ENCODE data around the gene CD244.
A peak's percentile ranks its signal among the peaks of the same experiment; 100 is the strongest.
"Not testable (repeated sequence)": the region's sequence is repeated elsewhere in the genome, so short reads cannot be mapped to it uniquely, and the experiment has no call there.

Gene CD244

GRCh38 chr1:160879056-160879455, 16.4 kb upstream of the CD244 start:
- no peak overlapping the region for H3K4me3 ChIP-seq (replicated peaks in 1 of 2; ENCODE audit: low read depth in 2 of 2, low read length in 2 of 2)
- TF ChIP-seq CTCF (IDR thresholded peaks at IDR 0.05; ENCODE audit: low read depth, low read length) = no peak
- DNase-seq (ENCODE audit: low read depth in 2 of 2) = no peak

GRCh38 chr1:160877221-160877620, 14.5 kb upstream of the CD244 start:
- TF ChIP-seq CTCF (IDR thresholded peaks at IDR 0.05; ENCODE audit: low read depth, low read length) = no peak
- DNase-seq (ENCODE audit: low read depth in 2 of 2) = no peak
- no peak overlapping the region for H3K4me3 ChIP-seq (replicated peaks in 1 of 2; ENCODE audit: low read depth in 2 of 2, low read length in 2 of 2)

- peak in 1 of 2 donors; percentile 31 for DNase-seq (ENCODE audit: low read depth in 2 of 2)
- H3K4me3 ChIP-seq (replicated peaks in 1 of 2; ENCODE audit: low read depth in 2 of 2, low read length in 2 of 2) = no peak overlapping the region
- TF ChIP-seq CTCF (IDR thresholded peaks at IDR 0.05; ENCODE audit: low read depth, low read length) = no peak
Observed at GRCh38 chr1:160876311-160876710, 13.6 kb upstream of the CD244 start.

- DNase-seq (ENCODE audit: low read depth in 2 of 2) = not testable (repeated sequence)
Observed at GRCh38 chr1:160875591-160875990, 12.9 kb upstream of the CD244 start.

GRCh38 chr1:160874935-160875334, 12.2 kb upstream of the CD244 start:
- no peak for DNase-seq (ENCODE audit: low read depth in 2 of 2)
- no peak overlapping the region for H3K4me3 ChIP-seq (replicated peaks in 1 of 2; ENCODE audit: low read depth in 2 of 2, low read length in 2 of 2)
- no peak for TF ChIP-seq CTCF (IDR thresholded peaks at IDR 0.05; ENCODE audit: low read depth, low read length)

More at GRCh38 chr1:160875591-160875990, 12.9 kb upstream of the CD244 start:
- H3K4me3 ChIP-seq (replicated peaks in 1 of 2; ENCODE audit: low read depth in 2 of 2, low read length in 2 of 2) = not testable (repeated sequence)

GRCh38 chr1:160868141-160868540, 5.5 kb upstream of the CD244 start:
- no peak for DNase-seq (ENCODE audit: low read depth in 2 of 2)
- no peak overlapping the region for H3K4me3 ChIP-seq (replicated peaks in 1 of 2; ENCODE audit: low read depth in 2 of 2, low read length in 2 of 2)
- TF ChIP-seq CTCF (IDR thresholded peaks at IDR 0.05; ENCODE audit: low read depth, low read length) = no peak

GRCh38 chr1:160867651-160868050, 5.0 kb upstream of the CD244 start:
- H3K4me3 ChIP-seq (replicated peaks in 1 of 2; ENCODE audit: low read depth in 2 of 2, low read length in 2 of 2); DNase-seq (ENCODE audit: low read depth in 2 of 2): not testable (repeated sequence)

- DNase-seq (ENCODE audit: low read depth in 2 of 2) = no peak
- H3K4me3 ChIP-seq (replicated peaks in 1 of 2; ENCODE audit: low read depth in 2 of 2, low read length in 2 of 2) = no peak overlapping the region
- no peak for TF ChIP-seq CTCF (IDR thresholded peaks at IDR 0.05; ENCODE audit: low read depth, low read length)
Observed at GRCh38 chr1:160866695-160867260, 4.1 kb upstream of the CD244 start.

Data from cardiac fibroblast (primary cell).